HG03108 (cell line): ENCODE results near the gene CHRNA3.
"Not testable (repeated sequence)": the region's sequence is repeated elsewhere in the genome, so short reads cannot be mapped to it uniquely, and the experiment has no call there.

Experiments used
- ATAC-seq: cut with Tn5 transposase; IDR thresholded peaks from one replicate; pipeline ENCODE4 v1.9.1; 2021; ENCODE audit warnings: moderate library complexity; ENCODE audit not compliant: unreplicated experiment

The CHRNA3 gene

DNA sequence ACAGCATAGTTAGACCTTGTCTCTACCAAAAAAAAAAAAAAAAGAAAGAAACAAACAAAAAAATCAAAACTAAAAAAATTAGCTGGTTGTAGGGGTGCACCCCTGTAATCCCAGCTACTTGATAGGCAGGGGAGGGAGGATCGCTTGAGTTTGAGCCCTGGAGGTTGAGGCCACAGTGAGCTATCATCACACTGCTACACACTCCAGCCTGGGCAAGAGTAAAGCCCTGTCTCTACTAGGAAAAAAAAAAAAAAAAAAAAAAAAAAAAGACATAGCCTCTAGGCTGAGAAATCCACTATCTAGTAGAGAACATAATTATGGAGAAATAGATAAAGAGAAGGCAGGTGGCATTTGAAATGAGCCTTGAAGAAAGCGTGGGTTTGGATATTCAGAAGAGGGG lies 57.7 kb downstream of the CHRNA3 start:
- no peak for ATAC-seq

- no peak for ATAC-seq
These were observed 59.3 kb downstream of the CHRNA3 start for GRCh38 chr15:78561490-78561889.

GRCh38 chr15:78560201-78560600 lies 60.6 kb downstream of the CHRNA3 start:
- ATAC-seq, result not testable (repeated sequence)

DNA sequence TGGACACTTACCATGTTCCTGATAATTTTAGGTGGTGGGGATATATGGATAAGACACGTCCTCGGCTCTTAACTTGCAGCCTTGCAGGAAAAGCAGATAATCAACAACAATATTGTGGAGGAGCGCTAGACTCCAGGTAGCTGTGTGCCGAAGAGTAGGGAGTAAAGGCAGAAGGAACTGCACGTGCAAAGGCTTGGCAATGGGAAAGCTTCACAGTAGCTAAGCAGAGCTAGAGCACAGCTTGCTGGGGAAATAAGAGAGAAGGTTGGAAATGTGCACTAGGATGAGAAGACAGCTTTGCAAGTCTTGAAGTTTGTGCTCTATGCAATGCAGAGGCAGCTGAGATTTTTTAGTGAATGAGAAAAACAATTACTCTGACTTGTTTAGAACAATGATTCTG lies 68.2 kb downstream of the CHRNA3 start:
- ATAC-seq, result no peak

DNA sequence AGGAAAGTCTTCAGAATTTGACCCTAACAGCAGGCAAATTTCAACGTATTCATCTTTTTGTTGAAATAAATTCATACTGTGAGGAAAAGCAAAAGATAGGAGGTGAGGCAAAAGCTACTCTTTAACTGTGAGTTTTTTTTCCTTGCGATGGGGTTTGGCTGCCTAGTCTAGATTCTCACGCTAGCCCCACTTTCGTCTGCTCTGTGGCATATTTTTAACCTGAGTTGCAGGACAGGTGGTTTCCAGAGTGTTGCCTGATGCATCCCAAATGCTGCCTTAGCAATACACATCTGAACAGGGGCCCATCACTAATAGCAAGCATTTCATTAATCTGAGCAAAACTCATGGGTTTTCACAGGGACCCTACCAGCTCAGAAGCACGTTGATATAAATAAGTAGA lies 68.9 kb downstream of the CHRNA3 start:
- ATAC-seq, result no peak

GRCh38 chr15:78550815-78551214 lies 70.0 kb downstream of the CHRNA3 start:
- ATAC-seq, result no peak

- no peak for ATAC-seq
These were observed 70.6 kb downstream of the CHRNA3 start for GRCh38 chr15:78550194-78550593.
